Measurements from ENCODE around the gene CLCN6.
A peak's percentile ranks its signal among the peaks of the same experiment; 100 is the strongest.

Gene CLCN6

GRCh38 chr1:11804666-11805421 is 1.1 kb upstream of the CLCN6 start:
- peak overlapping the region; percentile 90 for H3K9ac ChIP-seq (ENCODE audit: low read length)
- peak overlapping the region; percentile 72 for H3K4me3 ChIP-seq (ENCODE audit: low read length)
- TF ChIP-seq CTCF (IDR thresholded peaks at IDR 0.05; ENCODE audit: low read length), result no peak
- TF ChIP-seq EZH2 (optimal IDR thresholded peaks at IDR 0.05; ENCODE audit: low read depth, low read length), result no peak
- TF ChIP-seq EZH2phosphoT487 (IDR thresholded peaks at IDR 0.05; ENCODE audit: low read length), result no peak
- H2AFZ ChIP-seq (ENCODE audit: low read length), result peak overlapping the region; percentile 85
- H3K4me2 ChIP-seq (ENCODE audit: low read depth, low read length), result peak overlapping the region; percentile 98
- H3K27ac ChIP-seq (ENCODE audit: low read length), result peak overlapping the region; percentile 86; the same call in 1 of the 2 replicates
- H3K9me2 ChIP-seq (replicated peaks; ENCODE audit: insufficient read depth, low read length), result no peaks in the 10 kb centered on the region
- peaks cover 26% of the 10 kb centered on the region for H3F3A ChIP-seq (ENCODE audit: insufficient read depth, low read length)
- peaks cover 28% of the 10 kb centered on the region for H3K4me1 ChIP-seq (ENCODE audit: low read length)
- peaks cover 51% of the 10 kb centered on the region for H3K79me2 ChIP-seq (ENCODE audit: low read length)
- no peaks in the 10 kb centered on the region for H3K27me3 ChIP-seq (replicated peaks; ENCODE audit: insufficient read depth, low read length)
- H4K20me1 ChIP-seq (ENCODE audit: insufficient read depth, low read length), result no peaks in the 10 kb centered on the region
- DNase-seq, result peak; percentile 22
- no peaks in the 10 kb centered on the region for H3K9me3 ChIP-seq (replicated peaks; ENCODE audit: insufficient read depth, low read length)
- no peaks in the 10 kb centered on the region for H3K36me3 ChIP-seq (replicated peaks; ENCODE audit: insufficient read depth, low read length)

- H3F3A ChIP-seq (ENCODE audit: insufficient read depth, low read length), result peaks cover 26% of the 10 kb centered on the region
- peak overlapping the region; percentile 95 for H3K4me2 ChIP-seq (ENCODE audit: low read depth, low read length)
- H3K79me2 ChIP-seq (ENCODE audit: low read length), result peaks cover 55% of the 10 kb centered on the region
- no peaks in the 10 kb centered on the region for H3K9me3 ChIP-seq (replicated peaks; ENCODE audit: insufficient read depth, low read length)
- DNase-seq, result peak; percentile 14
- H2AFZ ChIP-seq (ENCODE audit: low read length), result peak overlapping the region; percentile 64
- H3K36me3 ChIP-seq (replicated peaks; ENCODE audit: insufficient read depth, low read length), result no peaks in the 10 kb centered on the region
- no peaks in the 10 kb centered on the region for H4K20me1 ChIP-seq (ENCODE audit: insufficient read depth, low read length)
- TF ChIP-seq EZH2 (optimal IDR thresholded peaks at IDR 0.05; ENCODE audit: low read depth, low read length) (no peak), EZH2phosphoT487 (IDR thresholded peaks at IDR 0.05; ENCODE audit: low read length) (no peak), CTCF (IDR thresholded peaks at IDR 0.05; ENCODE audit: low read length) (no peak)
- peak overlapping the region; percentile 69 for H3K9ac ChIP-seq (ENCODE audit: low read length)
- H3K27me3 ChIP-seq (replicated peaks; ENCODE audit: insufficient read depth, low read length), result no peaks in the 10 kb centered on the region
- peak overlapping the region; percentile 72 for H3K4me3 ChIP-seq (ENCODE audit: low read length)
- peaks cover 28% of the 10 kb centered on the region for H3K4me1 ChIP-seq (ENCODE audit: low read length)
- H3K27ac ChIP-seq (ENCODE audit: low read length), result peak overlapping the region; percentile 62
- H3K9me2 ChIP-seq (replicated peaks; ENCODE audit: insufficient read depth, low read length), result no peaks in the 10 kb centered on the region
Measured at GRCh38 chr1:11806307-11806936, 431 bp downstream of the CLCN6 start.

GRCh38 chr1:11807133-11807532 is 1.1 kb downstream of the CLCN6 start:
- no peaks in the 10 kb centered on the region for H4K20me1 ChIP-seq (ENCODE audit: insufficient read depth, low read length)
- H3K4me1 ChIP-seq (ENCODE audit: low read length), result peaks cover 28% of the 10 kb centered on the region
- peak overlapping the region; percentile 72 for H3K4me3 ChIP-seq (ENCODE audit: low read length)
- no peaks in the 10 kb centered on the region for H3K27me3 ChIP-seq (replicated peaks; ENCODE audit: insufficient read depth, low read length)
- peak overlapping the region; percentile 95 for H3K4me2 ChIP-seq (ENCODE audit: low read depth, low read length)
- H3F3A ChIP-seq (ENCODE audit: insufficient read depth, low read length), result peaks cover 26% of the 10 kb centered on the region
- H3K36me3 ChIP-seq (replicated peaks; ENCODE audit: insufficient read depth, low read length), result no peaks in the 10 kb centered on the region
- no peaks in the 10 kb centered on the region for H3K9me3 ChIP-seq (replicated peaks; ENCODE audit: insufficient read depth, low read length)
- no peak for DNase-seq
- peaks cover 55% of the 10 kb centered on the region for H3K79me2 ChIP-seq (ENCODE audit: low read length)
- peak overlapping the region; percentile 62; the same call in 1 of the 2 replicates for H3K27ac ChIP-seq (ENCODE audit: low read length)
- peak overlapping the region; percentile 69; the same call in 1 of the 2 replicates for H3K9ac ChIP-seq (ENCODE audit: low read length)
- H3K9me2 ChIP-seq (replicated peaks; ENCODE audit: insufficient read depth, low read length), result no peaks in the 10 kb centered on the region
- 0 out of 2 replicates have a peak overlapping the region, but pooled peaks have one; percentile 64 for H2AFZ ChIP-seq (ENCODE audit: low read length)
- TF ChIP-seq CTCF (IDR thresholded peaks at IDR 0.05; ENCODE audit: low read length) (no peak), EZH2 (optimal IDR thresholded peaks at IDR 0.05; ENCODE audit: low read depth, low read length) (no peak), EZH2phosphoT487 (IDR thresholded peaks at IDR 0.05; ENCODE audit: low read length) (no peak)

Data from MM.1S (cell line).